ENCODE data around the gene KCNN3.
"Not testable (repeated sequence)": the region's sequence is repeated elsewhere in the genome, so short reads cannot be mapped to it uniquely, and the experiment has no call there.

The KCNN3 gene

GRCh38 chr1:154870115-154870571, at the start of gene KCNN3:
KCNN3 (minus strand) TSS chr1:154870281; CDS start chr1:154869964, 317 bp downstream.
- peak; percentile 94 for DNase-seq

- DNase-seq: no peak
Measured at GRCh38 chr1:154913273-154913672, 43.2 kb upstream of the KCNN3 start.

GRCh38 chr1:154912755-154913154, 42.7 kb upstream of the KCNN3 start:
- no peak for DNase-seq

GRCh38 chr1:154911691-154912550, 41.8 kb upstream of the KCNN3 start:
- no peak for DNase-seq

- DNase-seq: no peak
Measured at GRCh38 chr1:154910851-154911250, 40.8 kb upstream of the KCNN3 start.

GRCh38 chr1:154908937-154909336, 38.9 kb upstream of the KCNN3 start:
- DNase-seq: no peak

- DNase-seq: not testable (repeated sequence)
Measured at GRCh38 chr1:154908129-154908528, 38.0 kb upstream of the KCNN3 start.

- DNase-seq: no peak
Measured at GRCh38 chr1:154906621-154907081, 36.6 kb upstream of the KCNN3 start.

- DNase-seq: no peak
Measured at GRCh38 chr1:154902938-154903566, 33.0 kb upstream of the KCNN3 start.

GRCh38 chr1:154901591-154901990, 31.5 kb upstream of the KCNN3 start:
- DNase-seq: no peak

GRCh38 chr1:154899041-154899440, 29.0 kb upstream of the KCNN3 start:
- DNase-seq: no peak

- DNase-seq: no peak
Measured at GRCh38 chr1:154896771-154897286, 26.7 kb upstream of the KCNN3 start.

- DNase-seq: no peak
Measured at GRCh38 chr1:154895798-154896197, 25.7 kb upstream of the KCNN3 start.

GRCh38 chr1:154891452-154891851, 21.4 kb upstream of the KCNN3 start:
- DNase-seq: no peak

GRCh38 chr1:154888757-154889156, 18.7 kb upstream of the KCNN3 start:
- no peak for DNase-seq

- peak; percentile 10 for DNase-seq
Measured at GRCh38 chr1:154886281-154887015, 16.4 kb upstream of the KCNN3 start.

GRCh38 chr1:154884869-154885701, 15.0 kb upstream of the KCNN3 start:
- DNase-seq: no peak

- DNase-seq: no peak
Measured at GRCh38 chr1:154883919-154884868, 14.1 kb upstream of the KCNN3 start.

- no peak for DNase-seq
Measured at GRCh38 chr1:154881820-154882535, 11.9 kb upstream of the KCNN3 start.

- no peak for DNase-seq
Measured at GRCh38 chr1:154880671-154881070, 10.6 kb upstream of the KCNN3 start.
